NB4 (cell line): ENCODE results near the gene EZH1.

Experiments used
- MYC ChIP-seq: IDR thresholded peaks from 2 replicates; pipeline ENCODE4 v1.6.1; 2011; ENCODE audit warnings: low read depth, low read length
- TF ChIP-seq, protein P1 (sequence below): IDR thresholded peaks from one replicate; pipeline ENCODE4 v1.5.1; 2012; ENCODE audit warnings: low read depth, low read length
- TF ChIP-seq, protein P2 (sequence below): IDR thresholded peaks from 2 replicates; pipeline ENCODE4 v1.6.1; 2011; ENCODE audit warnings: low read depth, low read length

DNA sequence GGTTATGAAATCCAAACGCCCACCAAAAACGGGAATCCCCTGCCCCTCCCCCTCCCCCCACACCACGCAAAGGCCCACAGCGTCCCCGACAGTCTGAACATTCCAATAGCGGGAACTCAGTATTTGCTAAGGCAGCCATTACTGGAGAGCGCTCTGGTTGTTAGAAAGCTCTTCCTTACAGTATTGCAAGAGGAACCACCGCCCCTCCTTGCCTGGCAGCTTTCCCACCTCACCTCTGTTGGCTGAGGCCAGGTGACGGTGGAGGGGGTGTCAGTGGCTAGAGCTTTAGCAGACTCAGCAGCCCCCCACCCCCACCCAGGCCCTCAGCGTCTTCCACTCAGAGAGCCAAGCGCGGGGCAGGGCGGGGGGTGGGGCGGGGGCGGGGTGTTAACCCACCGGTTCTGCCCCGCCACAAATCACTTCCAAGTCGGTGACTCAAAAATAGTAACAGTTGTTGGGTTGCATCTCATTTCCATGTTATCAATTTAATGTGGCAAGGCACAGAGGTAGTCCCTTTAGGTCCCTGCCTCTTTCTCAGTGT is 65.8 kb downstream of the EZH1 start:
- TF ChIP-seq, protein P1, sequence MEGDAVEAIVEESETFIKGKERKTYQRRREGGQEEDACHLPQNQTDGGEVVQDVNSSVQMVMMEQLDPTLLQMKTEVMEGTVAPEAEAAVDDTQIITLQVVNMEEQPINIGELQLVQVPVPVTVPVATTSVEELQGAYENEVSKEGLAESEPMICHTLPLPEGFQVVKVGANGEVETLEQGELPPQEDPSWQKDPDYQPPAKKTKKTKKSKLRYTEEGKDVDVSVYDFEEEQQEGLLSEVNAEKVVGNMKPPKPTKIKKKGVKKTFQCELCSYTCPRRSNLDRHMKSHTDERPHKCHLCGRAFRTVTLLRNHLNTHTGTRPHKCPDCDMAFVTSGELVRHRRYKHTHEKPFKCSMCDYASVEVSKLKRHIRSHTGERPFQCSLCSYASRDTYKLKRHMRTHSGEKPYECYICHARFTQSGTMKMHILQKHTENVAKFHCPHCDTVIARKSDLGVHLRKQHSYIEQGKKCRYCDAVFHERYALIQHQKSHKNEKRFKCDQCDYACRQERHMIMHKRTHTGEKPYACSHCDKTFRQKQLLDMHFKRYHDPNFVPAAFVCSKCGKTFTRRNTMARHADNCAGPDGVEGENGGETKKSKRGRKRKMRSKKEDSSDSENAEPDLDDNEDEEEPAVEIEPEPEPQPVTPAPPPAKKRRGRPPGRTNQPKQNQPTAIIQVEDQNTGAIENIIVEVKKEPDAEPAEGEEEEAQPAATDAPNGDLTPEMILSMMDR, result no peak
- TF ChIP-seq MYC, result 0 out of 2 replicates have a peak, but pooled peaks have one; percentile 22
- TF ChIP-seq, protein P2, sequence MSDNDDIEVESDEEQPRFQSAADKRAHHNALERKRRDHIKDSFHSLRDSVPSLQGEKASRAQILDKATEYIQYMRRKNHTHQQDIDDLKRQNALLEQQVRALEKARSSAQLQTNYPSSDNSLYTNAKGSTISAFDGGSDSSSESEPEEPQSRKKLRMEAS, result no peak
